ENCODE measurements around the gene TIMM13. TPM values are rescaled to one million over a fixed set of nuclear protein-coding genes. Genes with fewer than 3 reads are reported as not detected.

Gene TIMM13
- total RNA-seq, 4 donors from 2014 or later: 10.8 to 54.9 (median 30.8) TPM

- in situ Hi-C loops (cut with MboI; ENCODE audit: low pct_ligation_motif_present in 1 of 4, low pct_unique_long_range_greater_than_20kb in 1 of 4, low sequenced_read_pairs in 3 of 4): no loop called here
- Histone ChIP-seq H3K9me3 (no peaks in the 10 kb centered on the region), H3K36me3 (peaks cover 0 to 4% (median 0%) of the 10 kb centered on the region in 4 donors), H3K4me1 (peaks cover 5 to 10% (median 8%) of the 10 kb centered on the region in 4 donors), H3K4me3 (no peak overlapping the region), H3K27me3 (no peaks in the 10 kb centered on the region), H3K27ac (no peak overlapping the region)
- intact Hi-C loops (cut with DNase I; ENCODE audit: low total_unique reads): no loop called here
- no peak for DNase-seq
- TF ChIP-seq CTCF (IDR thresholded peaks at IDR 0.05): no peak
- TF ChIP-seq POLR2AphosphoS5 (IDR thresholded peaks at IDR 0.05): no peak
- no peak for TF ChIP-seq EP300 (IDR thresholded peaks at IDR 0.05; ENCODE audit: low read depth)
- TF ChIP-seq POLR2A (IDR thresholded peaks at IDR 0.05): no peak
- WGBS, 2 donors (ENCODE audit: low coverage in 1 of 2): 96 to 97% methylated on average over 4 to 19 of the region's 25 CpGs
Measured at GRCh38 chr19:2432131-2432848, 4.9 kb upstream of the TIMM13 start.

- in situ Hi-C loops (cut with MboI; ENCODE audit: low pct_ligation_motif_present in 1 of 4, low pct_unique_long_range_greater_than_20kb in 1 of 4, low sequenced_read_pairs in 3 of 4): no loop called here
Measured at GRCh38 chr19:2431318-2432055, 4.1 kb upstream of the TIMM13 start.

GRCh38 chr19:2429917-2430535 lies 2.6 kb upstream of the TIMM13 start:
- H3K4me1 ChIP-seq: peaks cover 15 to 27% (median 24%) of the 10 kb centered on the region in 4 donors
- H3K36me3 ChIP-seq: no peaks in the 10 kb centered on the region
- 77 to 93% methylated on average over 10 to 25 of the region's 25 CpGs for WGBS, 2 donors (ENCODE audit: low coverage in 1 of 2)
- H3K9me3 ChIP-seq: no peaks in the 10 kb centered on the region
- no peak overlapping the region for H3K27ac ChIP-seq
- intact Hi-C loops (cut with DNase I; ENCODE audit: low total_unique reads) (no loop called here), in situ Hi-C loops (cut with MboI; ENCODE audit: low pct_ligation_motif_present in 1 of 4, low pct_unique_long_range_greater_than_20kb in 1 of 4, low sequenced_read_pairs in 3 of 4) (no loop called here)
- H3K4me3 ChIP-seq: no peak overlapping the region
- no peaks in the 10 kb centered on the region for H3K27me3 ChIP-seq
- TF ChIP-seq POLR2AphosphoS5 (IDR thresholded peaks at IDR 0.05) (no peak), POLR2A (IDR thresholded peaks at IDR 0.05) (no peak), EP300 (IDR thresholded peaks at IDR 0.05; ENCODE audit: low read depth) (no peak), CTCF (IDR thresholded peaks at IDR 0.05) (no peak)
- DNase-seq: no peak

More at GRCh38 chr19:2431318-2432055, 4.1 kb upstream of the TIMM13 start:
- H3K27me3 ChIP-seq: no peaks in the 10 kb centered on the region
- no peak for TF ChIP-seq EP300 (IDR thresholded peaks at IDR 0.05; ENCODE audit: low read depth)
- TF ChIP-seq POLR2A (IDR thresholded peaks at IDR 0.05): no peak
- no peak for TF ChIP-seq POLR2AphosphoS5 (IDR thresholded peaks at IDR 0.05)
- no peak for TF ChIP-seq CTCF (IDR thresholded peaks at IDR 0.05)
- no peaks in the 10 kb centered on the region for H3K36me3 ChIP-seq
- DNase-seq: no peak
- intact Hi-C loops (cut with DNase I; ENCODE audit: low total_unique reads): no loop called here
- H3K4me3 ChIP-seq: no peak overlapping the region
- H3K27ac ChIP-seq: no peak overlapping the region
- no peaks in the 10 kb centered on the region for H3K9me3 ChIP-seq
- WGBS, 2 donors (ENCODE audit: low coverage in 1 of 2): 98% methylated on average over 36 of the region's 37 CpGs; no CpG with 5 or more reads in 1 of the 2 donors
- H3K4me1 ChIP-seq: peaks cover 8 to 15% (median 13%) of the 10 kb centered on the region in 4 donors
